ENCODE data around the gene RPS6KA2.

DNA sequence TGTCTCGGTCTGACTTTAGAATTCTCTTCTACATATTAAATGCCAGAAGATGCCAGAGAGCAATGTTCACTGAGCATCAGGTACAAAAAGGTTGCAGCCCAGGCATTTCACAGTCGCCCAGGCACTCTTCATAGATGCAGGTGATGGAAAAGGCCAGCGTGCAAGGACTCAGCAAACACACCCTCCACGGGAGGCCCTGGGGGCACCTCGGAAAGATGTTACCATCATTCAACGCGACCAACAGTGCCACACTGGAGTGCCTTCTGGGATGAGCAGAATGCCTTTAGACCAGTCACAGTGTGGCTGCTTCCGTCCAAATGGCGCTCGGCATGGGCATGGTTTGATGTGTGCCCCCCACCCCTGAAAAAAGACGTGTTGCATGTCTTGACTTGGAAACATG lies 36.0 kb downstream of the RPS6KA2 start:
- TF ChIP-seq ELF4 (IDR thresholded peaks at IDR 0.05) = no peak
- TF ChIP-seq FOXM1 (IDR thresholded peaks at IDR 0.05; ENCODE audit: borderline replicate concordance) = no peak
- TF ChIP-seq BHLHE40 (IDR thresholded peaks at IDR 0.05; ENCODE audit: borderline replicate concordance) = no peak
- TF ChIP-seq TARDBP (IDR thresholded peaks at IDR 0.05) = no peak
- TF ChIP-seq L3MBTL2 (conservative IDR thresholded peaks at IDR 0.05) = no peak
- TF ChIP-seq HDGF (IDR thresholded peaks at IDR 0.05; ENCODE audit: borderline replicate concordance) = no peak
- TF ChIP-seq SP1 (IDR thresholded peaks at IDR 0.05) = no peak
